ENCODE measurements around the gene GRIP2.

DNA sequence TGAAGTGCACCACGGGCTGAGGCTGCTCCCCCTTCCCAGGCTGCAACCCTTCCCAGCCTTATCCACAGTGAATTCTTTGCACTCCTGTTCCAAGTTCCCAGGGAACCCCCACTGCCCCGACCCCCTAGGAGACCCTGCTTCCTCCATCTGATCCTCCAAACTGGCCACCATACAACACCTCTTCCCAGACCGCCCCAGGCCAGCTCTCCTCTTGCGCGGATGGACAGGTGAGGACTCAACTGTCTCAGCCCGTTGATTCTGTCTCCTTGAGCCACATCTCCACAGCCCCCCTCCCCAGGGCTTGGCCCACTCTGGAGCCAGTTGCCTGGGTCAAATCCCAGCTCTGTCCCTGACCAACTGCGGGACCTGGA is 21.7 kb downstream of the GRIP2 start:
- TF ChIP-seq CTCF (conservative IDR thresholded peaks at IDR 0.05; ENCODE audit: low read length) (no peak), EZH2phosphoT487 (IDR thresholded peaks at IDR 0.05; ENCODE audit: borderline replicate concordance, low read depth, low read length) (no peak)

Measured in OCI-LY7 (cell line).